HG03521 (cell line): ENCODE data around the gene SMC1B.
"Not testable (repeated sequence)": the region's sequence is repeated elsewhere in the genome, so short reads cannot be mapped to it uniquely, and the experiment has no call there.

Source experiments
- ATAC-seq: cut with Tn5 transposase; IDR thresholded peaks from one replicate; pipeline ENCODE4 v1.9.1; 2021; ENCODE audit warnings: mild to moderate bottlenecking, moderate library complexity; ENCODE audit not compliant: unreplicated experiment

Gene SMC1B

DNA sequence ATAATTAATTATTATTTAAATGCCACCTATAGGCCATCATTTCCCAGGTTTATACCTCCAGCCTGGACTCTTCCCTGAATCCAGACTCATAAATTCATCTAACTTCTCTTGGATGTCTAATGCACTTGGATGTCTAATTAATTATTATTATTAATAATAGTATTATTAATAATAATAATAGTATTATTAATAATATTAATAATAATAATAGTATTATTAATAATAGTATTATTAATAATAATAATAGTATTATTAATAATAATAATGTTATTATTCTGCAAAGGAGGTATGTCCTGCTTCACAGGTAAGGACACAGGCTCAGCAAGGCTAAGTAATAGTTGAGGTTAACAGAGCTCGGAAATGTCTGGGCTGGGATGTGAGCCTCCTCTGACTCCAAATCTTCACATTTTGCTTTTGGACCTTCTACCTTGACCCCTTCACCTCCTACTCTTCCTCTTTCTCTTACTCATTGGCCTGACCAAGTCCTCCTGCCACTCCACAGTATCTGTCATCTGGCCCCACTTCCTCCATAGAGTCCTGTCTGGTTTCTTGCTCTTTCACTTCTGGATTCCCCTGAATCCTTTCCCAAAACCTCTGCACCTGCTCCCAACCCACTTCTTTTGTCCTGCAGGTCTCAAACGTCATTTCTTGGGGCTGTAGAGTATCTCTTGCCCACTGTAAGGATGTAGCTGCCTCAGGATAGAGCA lies 8.1 kb upstream of the SMC1B start:
- no peak for ATAC-seq

GRCh38 chr22:45420539-45420938 lies 7.1 kb upstream of the SMC1B start:
- ATAC-seq: no peak

- no peak for ATAC-seq
Measured at GRCh38 chr22:45420011-45420410, 6.6 kb upstream of the SMC1B start.

- ATAC-seq: no peak
Measured at GRCh38 chr22:45418770-45419138, 5.4 kb upstream of the SMC1B start.

DNA sequence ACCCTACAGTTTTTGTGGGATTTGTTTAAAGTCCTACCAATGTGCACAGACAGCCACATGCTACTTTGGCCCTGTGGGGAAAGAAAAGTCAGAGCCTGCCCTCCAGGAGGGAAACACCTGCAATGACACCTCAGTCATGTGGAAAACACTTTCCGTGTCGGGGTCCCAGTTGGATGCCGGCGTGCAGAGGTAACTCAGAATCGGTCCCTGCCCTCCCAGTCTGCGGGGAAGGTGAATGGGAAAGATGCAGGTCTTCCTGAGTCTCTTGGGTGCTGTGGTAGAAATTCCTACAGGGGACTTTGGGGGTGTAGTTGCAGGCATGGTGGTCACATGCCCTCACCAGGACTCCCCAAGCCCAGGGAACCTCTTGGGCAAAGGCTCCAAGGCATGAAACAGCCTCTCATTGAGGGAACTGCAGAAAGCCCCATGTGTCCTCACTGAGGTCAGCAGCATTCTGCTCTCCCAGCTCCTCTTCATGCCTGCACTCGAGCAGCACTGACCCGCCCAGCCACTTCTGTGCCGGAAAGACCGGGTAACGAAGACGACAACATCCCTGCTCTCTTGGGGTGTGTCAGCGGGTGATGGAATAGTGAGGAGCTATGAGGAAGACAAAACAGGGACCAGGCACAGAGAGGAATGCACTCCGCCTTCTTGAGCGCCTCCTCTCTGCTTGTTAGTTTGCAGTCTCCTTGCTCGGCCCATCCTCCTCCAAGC lies 4.8 kb upstream of the SMC1B start:
- no peak for ATAC-seq

GRCh38 chr22:45413013-45413367 lies 409 bp downstream of the SMC1B start:
- ATAC-seq: no peak

DNA sequence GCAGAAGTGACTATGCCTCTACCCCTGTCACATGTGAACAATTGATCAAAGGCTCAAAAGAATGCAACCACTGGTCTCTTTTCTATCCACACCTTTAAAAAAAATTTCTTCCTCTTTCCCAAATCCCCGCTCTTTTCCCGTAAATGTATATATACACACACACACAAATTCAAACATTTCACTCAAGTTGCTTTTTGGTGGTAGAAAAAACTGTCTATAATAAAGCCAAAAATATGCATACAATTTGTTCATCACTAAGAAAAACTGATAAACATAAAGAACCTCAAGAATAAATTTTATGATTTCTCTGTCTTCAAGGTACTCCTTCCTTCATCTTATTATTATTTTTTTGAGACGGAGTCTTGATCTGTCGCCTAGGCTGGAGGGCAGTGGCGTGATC lies 5.6 kb downstream of the SMC1B start:
- no peak for ATAC-seq

DNA sequence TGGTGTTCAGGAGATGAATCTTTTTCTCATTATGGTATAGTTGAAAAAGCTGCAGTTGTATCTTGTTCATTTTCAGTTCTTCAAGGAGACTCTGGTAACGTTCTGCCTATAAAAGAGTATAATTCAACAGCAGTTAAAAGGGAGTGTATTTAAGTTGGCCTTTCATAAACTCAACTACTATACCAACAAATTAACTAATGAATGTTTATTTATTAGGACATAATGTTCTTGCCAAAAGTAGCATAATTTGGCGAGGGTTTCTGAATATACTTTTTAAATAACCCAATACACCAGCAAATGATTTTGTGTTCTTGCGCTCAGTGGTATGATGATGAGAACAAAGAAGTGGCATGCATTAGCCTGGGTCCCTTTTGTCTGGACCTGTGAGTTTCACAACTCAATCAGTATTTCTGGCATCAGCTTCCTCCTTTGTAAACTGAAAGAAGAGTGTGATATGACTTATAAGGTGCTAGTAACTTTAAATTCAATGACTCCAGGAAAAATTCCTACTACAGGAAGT lies 10.9 kb downstream of the SMC1B start:
- ATAC-seq: no peak

GRCh38 chr22:45399712-45400445 lies 13.5 kb downstream of the SMC1B start:
- ATAC-seq: no peak

DNA sequence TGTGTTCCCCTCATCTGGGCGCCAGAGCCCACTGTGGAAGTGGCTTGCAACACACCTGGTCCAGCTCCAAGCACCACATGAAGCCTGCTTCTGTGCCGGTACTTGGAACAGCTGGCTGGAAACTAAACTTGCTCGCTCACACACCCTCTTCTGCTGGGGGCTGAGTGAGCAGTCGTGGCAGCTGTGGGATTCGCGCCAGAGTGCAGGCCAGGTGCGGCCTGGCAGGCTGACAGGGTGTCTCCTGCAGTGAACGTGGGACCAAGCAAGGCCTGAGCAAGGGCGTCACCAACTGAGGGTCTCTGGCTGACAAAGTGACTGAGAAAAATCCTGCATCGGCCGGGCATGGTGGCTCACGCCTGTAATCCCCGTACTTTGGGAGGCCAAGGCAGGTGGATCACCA lies 15.2 kb downstream of the SMC1B start:
- no peak for ATAC-seq

DNA sequence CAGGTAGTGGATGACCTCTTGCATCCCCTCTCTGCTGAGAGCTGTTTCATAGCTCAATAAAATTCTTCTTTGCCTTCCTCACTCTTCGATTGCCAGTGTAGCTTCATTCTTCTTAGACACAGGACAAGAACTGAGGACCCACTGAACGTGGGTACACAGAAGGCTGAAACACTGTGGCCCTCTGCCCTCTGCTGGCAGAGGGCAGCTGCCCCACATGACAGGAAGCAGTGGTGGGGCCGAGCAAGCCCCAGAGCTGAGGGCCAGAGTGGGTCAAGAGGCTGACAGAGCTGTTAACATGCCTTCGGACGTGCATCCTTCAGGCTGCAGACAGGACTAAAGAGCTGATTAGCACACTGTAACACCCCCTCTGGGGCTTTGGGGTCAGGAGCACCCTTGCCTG lies 15.6 kb downstream of the SMC1B start:
- no peak for ATAC-seq

DNA sequence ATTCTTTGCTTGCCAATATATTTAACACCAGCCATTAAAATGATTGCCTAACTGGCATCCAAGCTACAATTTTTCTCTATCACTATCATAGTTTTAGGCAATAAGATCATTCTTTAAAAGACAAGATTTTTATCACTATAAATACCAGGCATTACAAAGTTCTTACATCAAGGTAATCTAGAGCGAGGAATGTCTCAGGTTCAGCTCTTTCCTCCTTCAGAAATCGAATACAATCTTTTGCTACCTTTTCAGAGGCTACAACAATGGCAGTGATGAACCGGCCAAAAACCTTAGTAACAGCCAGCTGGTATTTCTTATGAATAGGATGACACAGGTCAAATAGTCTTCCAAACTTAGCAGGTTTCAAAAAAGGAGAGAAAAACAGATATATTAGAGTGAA lies 23.9 kb downstream of the SMC1B start:
- no peak for ATAC-seq

DNA sequence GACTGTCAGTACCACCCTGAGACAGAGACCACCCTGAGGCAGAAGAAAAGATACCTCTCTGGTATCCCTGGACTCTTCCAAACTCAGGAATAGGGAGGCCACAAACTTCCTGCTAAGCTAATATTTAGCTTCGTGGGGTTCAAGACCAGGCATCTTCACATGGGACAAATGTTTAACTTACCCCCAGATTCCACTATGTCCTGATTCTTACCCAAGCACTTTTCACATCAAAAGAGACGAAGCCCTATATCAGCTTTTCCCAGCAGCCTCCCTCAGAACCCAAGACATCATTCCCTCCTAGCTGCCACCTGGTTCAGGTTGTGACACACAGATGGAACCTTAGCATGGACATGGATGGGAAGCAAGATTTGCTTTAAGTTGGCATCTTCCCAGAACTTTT lies 32.1 kb downstream of the SMC1B start:
- no peak for ATAC-seq

GRCh38 chr22:45376703-45377102 lies 36.7 kb downstream of the SMC1B start:
- ATAC-seq: no peak

- no peak for ATAC-seq
Measured at GRCh38 chr22:45376009-45376408, 37.4 kb downstream of the SMC1B start.

DNA sequence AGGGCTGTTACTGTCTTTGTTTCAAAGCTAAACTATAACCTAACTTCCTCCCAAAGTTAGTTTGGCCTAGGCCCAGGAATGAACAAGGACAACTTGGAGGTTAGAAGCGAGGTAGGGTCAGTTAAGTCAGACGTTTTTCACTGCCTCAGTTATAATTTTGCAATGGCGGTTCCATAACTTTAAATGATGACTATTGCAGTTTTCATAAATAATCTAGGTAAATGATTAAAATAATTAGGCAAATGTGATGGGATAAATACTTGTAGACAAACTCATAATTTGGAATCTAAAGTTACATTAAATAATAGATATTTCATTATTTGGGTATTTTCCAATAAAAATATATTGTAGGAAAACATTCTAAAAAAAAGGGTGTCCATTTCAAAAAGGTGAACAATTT lies 39.8 kb downstream of the SMC1B start:
- ATAC-seq: not testable (repeated sequence)

DNA sequence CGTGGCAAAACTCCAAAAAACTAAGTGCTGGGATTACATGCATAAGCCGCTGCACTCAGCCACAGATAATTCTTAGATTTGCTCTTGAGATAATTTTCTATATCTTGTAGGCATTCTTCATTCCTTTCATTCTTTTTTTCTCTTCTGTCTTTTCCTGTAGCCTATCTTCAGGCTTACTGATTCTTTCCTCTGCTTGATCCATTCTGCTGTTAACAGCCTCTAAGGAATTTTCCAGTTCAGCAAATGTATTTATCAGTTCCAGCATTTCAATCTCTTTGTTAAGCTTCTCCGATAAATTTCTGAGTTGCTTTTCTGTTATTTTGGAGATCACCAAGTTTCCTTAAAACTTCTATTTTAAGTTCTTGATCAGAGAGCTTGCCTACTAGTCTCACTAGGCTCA lies 46.7 kb downstream of the SMC1B start:
- ATAC-seq: no peak

GRCh38 chr22:45359627-45360026 lies 53.8 kb downstream of the SMC1B start:
- ATAC-seq: no peak

GRCh38 chr22:45358127-45358526 lies 55.3 kb downstream of the SMC1B start:
- no peak for ATAC-seq

GRCh38 chr22:45357490-45357889 lies 55.9 kb downstream of the SMC1B start:
- no peak for ATAC-seq

- no peak for ATAC-seq
Measured at GRCh38 chr22:45353786-45354185, 59.6 kb downstream of the SMC1B start.

GRCh38 chr22:45352757-45353156 lies 60.6 kb downstream of the SMC1B start:
- ATAC-seq: not testable (repeated sequence)
